ENCODE results near the gene DOCK10.

GRCh38 chr2:225017098-225017685 lies 25.1 kb downstream of the DOCK10 start:
- TF ChIP-seq POLR2A (IDR thresholded peaks at IDR 0.05) (no peak), CTCF (IDR thresholded peaks at IDR 0.05) (no peak), EP300 (IDR thresholded peaks at IDR 0.05) (no peak)
